Measurements from ENCODE around the gene PPP1R12C.

- TF ChIP-seq POLR2A (IDR thresholded peaks at IDR 0.05; ENCODE audit: low read length), result no peak
- TF ChIP-seq GATA1 (IDR thresholded peaks at IDR 0.05; ENCODE audit: low read depth, low read length), result no peak
Observed at GRCh38 chr19:55134736-55135135, 17.3 kb upstream of the PPP1R12C start.
